Nephron (organoid): ENCODE data around the gene CLDN22.

Experiments
- H3K27ac Mint-ChIP-seq, 3 experiments: 2 replicates each; pipeline ENCODE4 v1.8.0; 2020; ENCODE audit warnings: mixed read lengths in 3 of 3, mild to moderate bottlenecking in 2 of 3, moderate library complexity in 1 of 3
- H3K27me3 Mint-ChIP-seq: 2 replicates; pipeline ENCODE4 v1.8.0; 2021; ENCODE audit warnings: low read depth, mild to moderate bottlenecking, moderate library complexity, mixed read lengths
- H3K36me3 Mint-ChIP-seq: 2 replicates; pipeline ENCODE4 v1.8.0; 2020; ENCODE audit warnings: low read depth, mixed read lengths
- H3K4me1 Mint-ChIP-seq: 2 replicates; pipeline ENCODE4 v1.8.0; 2020; ENCODE audit warnings: mixed read lengths
- H3K4me3 Mint-ChIP-seq, 3 experiments: 2 replicates each; pipeline ENCODE4 v1.8.0; 2020; ENCODE audit warnings: mild to moderate bottlenecking in 3 of 3, mixed read lengths in 3 of 3, moderate library complexity in 2 of 3
- H3K9me3 Mint-ChIP-seq: 2 replicates; pipeline ENCODE4 v1.8.0; 2020; ENCODE audit warnings: mixed read lengths
- TF ChIP-seq, protein P1 (sequence below), 3 experiments: fragments of 200-600 bp; sonication (generic); IDR thresholded peaks; one replicate each; pipeline ENCODE4 v1.5.0; 2021; ENCODE audit warnings: antibody characterized with exemption in 3 of 3; ENCODE audit not compliant: unreplicated experiment in 3 of 3

CLDN22 gene

DNA sequence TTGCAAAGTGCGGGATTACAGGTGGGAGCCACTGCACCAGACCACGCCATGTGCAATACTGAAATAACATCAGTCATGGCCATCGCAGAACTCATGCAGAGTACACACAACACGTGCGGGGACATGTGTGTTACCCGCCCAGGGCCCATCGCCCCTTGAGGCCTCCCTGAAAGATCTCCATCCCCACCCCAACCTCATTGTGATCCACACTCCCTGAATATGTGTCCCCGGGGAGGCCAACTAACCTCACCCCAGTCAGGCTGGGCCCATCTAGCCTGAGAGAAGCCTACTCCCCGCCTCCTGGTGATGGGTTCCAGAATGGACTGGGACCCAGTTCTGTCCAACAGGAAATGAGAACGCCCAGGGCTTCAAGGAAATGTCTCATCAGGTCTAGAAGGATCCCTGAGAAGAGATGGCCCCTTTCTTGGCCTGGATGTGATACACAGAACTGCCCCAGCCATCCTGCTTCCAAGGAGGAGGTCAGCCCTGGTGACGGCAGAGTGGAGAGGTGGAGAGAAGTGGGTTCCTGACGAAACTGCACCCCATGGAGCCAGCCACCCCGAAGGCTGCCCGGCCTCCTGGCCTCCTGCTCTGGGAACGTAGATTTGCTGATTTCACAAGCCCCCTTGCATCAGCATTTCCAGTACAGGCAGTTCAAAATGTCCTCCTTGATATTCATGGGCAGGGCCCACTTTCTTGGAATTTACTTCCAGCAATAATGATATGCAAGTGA, 24.6 kb upstream of the CLDN22 start:
- TF ChIP-seq, protein P1, sequence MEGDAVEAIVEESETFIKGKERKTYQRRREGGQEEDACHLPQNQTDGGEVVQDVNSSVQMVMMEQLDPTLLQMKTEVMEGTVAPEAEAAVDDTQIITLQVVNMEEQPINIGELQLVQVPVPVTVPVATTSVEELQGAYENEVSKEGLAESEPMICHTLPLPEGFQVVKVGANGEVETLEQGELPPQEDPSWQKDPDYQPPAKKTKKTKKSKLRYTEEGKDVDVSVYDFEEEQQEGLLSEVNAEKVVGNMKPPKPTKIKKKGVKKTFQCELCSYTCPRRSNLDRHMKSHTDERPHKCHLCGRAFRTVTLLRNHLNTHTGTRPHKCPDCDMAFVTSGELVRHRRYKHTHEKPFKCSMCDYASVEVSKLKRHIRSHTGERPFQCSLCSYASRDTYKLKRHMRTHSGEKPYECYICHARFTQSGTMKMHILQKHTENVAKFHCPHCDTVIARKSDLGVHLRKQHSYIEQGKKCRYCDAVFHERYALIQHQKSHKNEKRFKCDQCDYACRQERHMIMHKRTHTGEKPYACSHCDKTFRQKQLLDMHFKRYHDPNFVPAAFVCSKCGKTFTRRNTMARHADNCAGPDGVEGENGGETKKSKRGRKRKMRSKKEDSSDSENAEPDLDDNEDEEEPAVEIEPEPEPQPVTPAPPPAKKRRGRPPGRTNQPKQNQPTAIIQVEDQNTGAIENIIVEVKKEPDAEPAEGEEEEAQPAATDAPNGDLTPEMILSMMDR (IDR thresholded peaks at IDR 0.05; ENCODE audit: unreplicated experiment in 3 of 3) = no peak
- Mint-ChIP-seq H3K27me3 (peaks cover 5% of the 10 kb centered on the region), H3K4me1 (peaks cover 5% of the 10 kb centered on the region), H3K27ac (no peak overlapping the region), H3K4me3 (no peak overlapping the region), H3K9me3 (no peaks in the 10 kb centered on the region), H3K36me3 (no peaks in the 10 kb centered on the region)

DNA sequence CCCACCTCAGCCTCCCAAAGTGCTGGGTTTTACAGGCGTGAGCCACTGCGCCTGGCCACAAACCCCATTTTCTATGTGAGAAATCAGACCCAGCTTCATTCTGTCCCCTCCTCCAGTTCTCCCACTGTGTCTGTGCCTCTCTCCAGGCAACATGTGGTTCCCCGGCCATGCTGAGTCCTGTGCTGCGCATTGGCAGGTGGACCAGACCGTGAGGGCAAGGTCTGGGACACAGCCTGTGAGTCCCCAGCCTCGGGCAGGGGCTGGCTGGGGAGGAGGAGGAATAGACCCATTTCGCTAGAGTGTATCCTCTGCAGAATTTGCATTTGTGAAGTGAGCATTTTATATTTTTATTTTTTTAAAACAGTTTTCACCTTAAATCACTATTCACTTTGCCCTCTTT, 23.7 kb upstream of the CLDN22 start:
- Mint-ChIP-seq H3K36me3 (no peaks in the 10 kb centered on the region), H3K9me3 (no peaks in the 10 kb centered on the region), H3K4me3 (no peak overlapping the region), H3K27me3 (peaks cover 5% of the 10 kb centered on the region), H3K4me1 (peaks cover 5% of the 10 kb centered on the region), H3K27ac (no peak overlapping the region)
- TF ChIP-seq, protein P1 (IDR thresholded peaks at IDR 0.05; ENCODE audit: unreplicated experiment in 3 of 3) = no peak

DNA sequence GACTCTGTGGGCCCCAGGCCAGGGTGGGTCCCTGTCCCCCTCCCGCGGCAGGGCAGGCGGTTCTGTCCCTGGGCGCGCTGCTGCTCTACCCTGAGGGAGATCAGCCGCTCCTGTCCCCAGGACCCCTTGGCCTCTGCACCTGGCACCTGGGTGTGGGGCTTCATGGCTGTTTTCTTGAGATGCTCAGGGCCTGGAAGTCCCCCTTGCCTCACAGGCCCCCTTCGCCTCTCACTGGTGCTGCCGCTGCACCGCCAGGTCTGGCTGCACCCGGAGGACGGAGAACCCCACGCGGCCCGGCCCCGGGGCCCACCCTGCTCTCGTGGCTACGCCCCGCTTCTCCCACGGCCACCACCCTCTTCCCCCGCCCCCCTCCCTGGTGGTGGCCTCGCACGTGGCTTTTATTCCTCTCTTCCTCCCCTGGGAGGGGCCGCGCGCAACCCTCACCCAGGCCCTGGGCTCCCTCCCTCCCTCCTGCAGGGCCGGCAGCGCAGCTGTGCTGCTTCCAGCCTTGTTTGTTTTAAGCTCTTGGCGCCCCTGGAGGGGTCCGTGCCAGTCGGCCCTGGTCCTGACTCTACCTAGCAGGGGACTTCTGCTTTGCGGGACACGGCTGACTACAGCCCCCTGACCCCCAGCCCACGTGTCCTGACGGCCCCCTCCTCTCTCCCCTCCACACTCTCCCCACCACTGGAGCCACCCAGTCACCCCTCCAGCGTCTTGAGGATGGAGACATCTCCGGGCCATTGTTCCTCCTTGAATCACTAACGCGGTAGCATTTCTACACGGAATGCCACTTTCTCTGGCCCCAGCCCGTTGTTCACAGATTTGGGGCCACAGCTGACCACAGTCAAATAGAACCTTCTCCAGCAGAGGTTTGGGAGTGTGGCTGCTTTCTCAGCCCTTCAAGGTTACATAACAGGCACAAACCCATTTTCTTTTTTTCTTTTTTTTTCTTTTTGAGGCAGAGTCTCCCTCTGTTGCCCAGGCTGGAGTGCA, 22.8 kb upstream of the CLDN22 start:
- Mint-ChIP-seq H3K4me3 (no peak overlapping the region), H3K9me3 (no peaks in the 10 kb centered on the region), H3K27ac (no peak overlapping the region), H3K27me3 (peaks cover 5% of the 10 kb centered on the region), H3K36me3 (no peaks in the 10 kb centered on the region), H3K4me1 (peaks cover 5% of the 10 kb centered on the region)
- TF ChIP-seq, protein P1 (IDR thresholded peaks at IDR 0.05; ENCODE audit: unreplicated experiment in 3 of 3) = no peak

DNA sequence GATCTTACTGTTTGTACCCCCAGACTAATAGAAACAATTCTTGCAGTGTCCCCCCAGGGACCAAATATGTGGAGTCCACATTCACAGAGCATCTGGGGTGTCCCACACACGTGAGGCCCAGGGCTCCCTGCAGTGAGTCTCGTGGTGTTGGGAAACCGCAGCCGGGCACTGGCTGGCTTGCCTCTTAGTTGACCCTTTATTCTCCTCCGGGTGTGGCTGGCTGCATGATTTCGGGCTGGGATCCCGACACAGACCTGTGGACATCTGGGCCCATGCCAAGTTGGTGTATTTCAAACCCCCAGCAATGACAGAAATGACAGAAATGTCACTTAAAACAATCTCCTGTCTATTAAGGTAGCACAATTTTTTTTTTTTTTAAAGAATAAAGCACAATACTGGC, 17.8 kb upstream of the CLDN22 start:
- Mint-ChIP-seq H3K4me1 (no peaks in the 10 kb centered on the region), H3K27ac (no peak overlapping the region), H3K9me3 (peaks cover 4% of the 10 kb centered on the region), H3K4me3 (no peak overlapping the region), H3K27me3 (peaks cover 5% of the 10 kb centered on the region), H3K36me3 (no peaks in the 10 kb centered on the region)
- TF ChIP-seq, protein P1 (IDR thresholded peaks at IDR 0.05; ENCODE audit: unreplicated experiment in 3 of 3) = no peak

DNA sequence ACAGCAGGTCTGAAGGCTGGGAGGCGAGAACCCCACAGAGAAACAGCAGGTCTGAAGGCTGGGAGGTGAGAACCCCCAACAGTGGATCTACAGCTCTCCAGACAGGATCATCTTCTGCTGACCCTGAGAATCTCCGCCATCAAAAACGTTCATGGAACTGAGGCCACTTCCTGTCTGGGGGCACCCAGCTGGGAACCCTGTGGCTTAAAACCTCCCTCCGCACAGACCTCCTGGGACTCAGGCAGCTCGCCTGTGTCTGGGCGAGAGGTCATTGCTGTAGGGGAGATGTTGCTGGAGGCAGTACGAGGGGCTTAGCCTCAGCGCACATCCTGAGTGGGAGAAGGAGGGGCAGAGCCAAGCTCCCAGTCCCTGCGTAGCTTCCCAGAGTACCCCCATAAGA, 17.3 kb upstream of the CLDN22 start:
- no peaks in the 10 kb centered on the region for H3K36me3 Mint-ChIP-seq
- H3K4me1 Mint-ChIP-seq = no peaks in the 10 kb centered on the region
- TF ChIP-seq, protein P1 (IDR thresholded peaks at IDR 0.05; ENCODE audit: unreplicated experiment in 3 of 3) = no peak
- H3K9me3 Mint-ChIP-seq = peaks cover 4% of the 10 kb centered on the region
- H3K27me3 Mint-ChIP-seq = peaks cover 5% of the 10 kb centered on the region
- no peak overlapping the region for H3K27ac Mint-ChIP-seq
- no peak overlapping the region for H3K4me3 Mint-ChIP-seq
